Endothelial cell (in vitro differentiated cells): ENCODE measurements around the gene LARGE1. TPM values are rescaled to one million over a fixed set of nuclear protein-coding genes. Genes with fewer than 3 reads are reported as not detected.
A peak's percentile ranks its signal among the peaks of the same experiment; 100 is the strongest.

Source experiments
- DNase-seq: peaks from one replicate; pipeline ENCODE4 v3.0.0; 2021; ENCODE audit warnings: low spot score
- H3K27ac Mint-ChIP-seq: one replicate; pipeline ENCODE4 v1.8.0; 2021; ENCODE audit warnings: mixed read lengths, inconsistent platforms; ENCODE audit not compliant: unreplicated experiment
- H3K27me3 Mint-ChIP-seq: one replicate; pipeline ENCODE4 v1.8.0; 2021; ENCODE audit warnings: mild to moderate bottlenecking, moderate library complexity, mixed read lengths, inconsistent platforms; ENCODE audit not compliant: unreplicated experiment
- H3K36me3 Mint-ChIP-seq: one replicate; pipeline ENCODE4 v1.8.0; 2021; ENCODE audit warnings: mild to moderate bottlenecking, low read depth, mixed read lengths, inconsistent platforms; ENCODE audit not compliant: unreplicated experiment
- H3K4me1 Mint-ChIP-seq: one replicate; pipeline ENCODE4 v1.8.0; 2021; ENCODE audit warnings: mild to moderate bottlenecking, mixed read lengths, inconsistent platforms; ENCODE audit not compliant: unreplicated experiment
- H3K4me3 Mint-ChIP-seq: one replicate; pipeline ENCODE4 v1.8.0; 2021; ENCODE audit warnings: mild to moderate bottlenecking, mixed read lengths, inconsistent platforms; ENCODE audit not compliant: unreplicated experiment
- H3K9me3 Mint-ChIP-seq: one replicate; pipeline ENCODE4 v1.8.0; 2021; ENCODE audit warnings: mixed read lengths, inconsistent platforms; ENCODE audit not compliant: unreplicated experiment
- total RNA-seq: library from RNA; stranded (reverse); fragmentation: NEBNext Ultra II Directional; extraction: Animal tissue kit (Norgen Biotek cat#: 25700); gene quantifications from one replicate; pipeline ENCODE4 v1.2.1, GENCODE V29; 2021; ENCODE audit not compliant: unreplicated experiment
- TF ChIP-seq, protein P1 (sequence below): fragments of 200-600 bp; sonication (generic); IDR thresholded peaks from one replicate; pipeline ENCODE4 v1.5.0; 2021; ENCODE audit warnings: antibody characterized with exemption; ENCODE audit not compliant: unreplicated experiment

The LARGE1 gene
- total RNA-seq, 1 donor from 2014 or later = 25.4 TPM

DNA sequence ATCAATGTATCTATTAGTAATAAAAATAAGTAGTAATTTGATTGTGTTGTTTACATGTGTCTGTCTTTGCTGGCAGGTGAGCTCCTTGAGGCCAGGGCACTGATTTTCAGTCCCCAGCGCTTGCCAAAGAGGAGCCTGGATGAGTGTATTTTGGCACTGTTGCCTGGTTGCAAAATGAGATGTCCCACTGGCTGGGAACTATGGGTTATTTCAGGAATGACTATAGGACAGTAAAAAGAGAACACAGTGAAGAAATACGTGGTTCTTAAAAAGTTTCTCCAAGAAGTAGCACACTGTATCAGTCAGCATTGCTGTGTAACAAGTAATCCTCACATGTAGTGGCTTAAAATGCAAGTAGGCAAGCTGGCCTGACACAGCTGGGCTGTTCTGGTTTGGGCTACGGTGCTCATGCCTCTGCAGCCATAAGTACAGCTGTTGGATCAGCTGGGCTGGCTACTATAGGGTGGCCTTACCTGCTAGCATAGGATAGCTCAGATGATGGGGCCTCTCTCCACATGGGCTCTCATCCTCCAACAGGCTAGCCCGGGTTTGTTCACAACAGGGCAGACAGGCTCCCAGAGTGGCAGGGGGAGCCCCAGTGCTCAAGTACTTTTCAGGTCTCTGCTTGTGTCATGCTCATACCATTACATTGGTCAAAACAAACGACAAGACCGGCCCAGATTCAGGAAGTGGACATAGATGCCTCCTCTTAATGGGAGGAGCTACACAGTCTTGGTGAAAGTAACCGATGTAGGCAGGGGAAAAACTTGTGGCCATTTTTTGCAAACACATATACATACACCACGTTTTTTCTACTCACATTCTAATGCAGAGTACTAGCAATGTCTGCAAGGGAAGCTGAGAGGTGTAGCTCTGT is 399.1 kb downstream of the LARGE1 start:
- Mint-ChIP-seq H3K4me1 (peaks cover 4% of the 10 kb centered on the region), H3K4me3 (no peak overlapping the region), H3K9me3 (no peaks in the 10 kb centered on the region), H3K36me3 (no peaks in the 10 kb centered on the region), H3K27me3 (no peaks in the 10 kb centered on the region), H3K27ac (no peak overlapping the region)
- no peak for DNase-seq
- TF ChIP-seq, protein P1, sequence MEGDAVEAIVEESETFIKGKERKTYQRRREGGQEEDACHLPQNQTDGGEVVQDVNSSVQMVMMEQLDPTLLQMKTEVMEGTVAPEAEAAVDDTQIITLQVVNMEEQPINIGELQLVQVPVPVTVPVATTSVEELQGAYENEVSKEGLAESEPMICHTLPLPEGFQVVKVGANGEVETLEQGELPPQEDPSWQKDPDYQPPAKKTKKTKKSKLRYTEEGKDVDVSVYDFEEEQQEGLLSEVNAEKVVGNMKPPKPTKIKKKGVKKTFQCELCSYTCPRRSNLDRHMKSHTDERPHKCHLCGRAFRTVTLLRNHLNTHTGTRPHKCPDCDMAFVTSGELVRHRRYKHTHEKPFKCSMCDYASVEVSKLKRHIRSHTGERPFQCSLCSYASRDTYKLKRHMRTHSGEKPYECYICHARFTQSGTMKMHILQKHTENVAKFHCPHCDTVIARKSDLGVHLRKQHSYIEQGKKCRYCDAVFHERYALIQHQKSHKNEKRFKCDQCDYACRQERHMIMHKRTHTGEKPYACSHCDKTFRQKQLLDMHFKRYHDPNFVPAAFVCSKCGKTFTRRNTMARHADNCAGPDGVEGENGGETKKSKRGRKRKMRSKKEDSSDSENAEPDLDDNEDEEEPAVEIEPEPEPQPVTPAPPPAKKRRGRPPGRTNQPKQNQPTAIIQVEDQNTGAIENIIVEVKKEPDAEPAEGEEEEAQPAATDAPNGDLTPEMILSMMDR = no peak

DNA sequence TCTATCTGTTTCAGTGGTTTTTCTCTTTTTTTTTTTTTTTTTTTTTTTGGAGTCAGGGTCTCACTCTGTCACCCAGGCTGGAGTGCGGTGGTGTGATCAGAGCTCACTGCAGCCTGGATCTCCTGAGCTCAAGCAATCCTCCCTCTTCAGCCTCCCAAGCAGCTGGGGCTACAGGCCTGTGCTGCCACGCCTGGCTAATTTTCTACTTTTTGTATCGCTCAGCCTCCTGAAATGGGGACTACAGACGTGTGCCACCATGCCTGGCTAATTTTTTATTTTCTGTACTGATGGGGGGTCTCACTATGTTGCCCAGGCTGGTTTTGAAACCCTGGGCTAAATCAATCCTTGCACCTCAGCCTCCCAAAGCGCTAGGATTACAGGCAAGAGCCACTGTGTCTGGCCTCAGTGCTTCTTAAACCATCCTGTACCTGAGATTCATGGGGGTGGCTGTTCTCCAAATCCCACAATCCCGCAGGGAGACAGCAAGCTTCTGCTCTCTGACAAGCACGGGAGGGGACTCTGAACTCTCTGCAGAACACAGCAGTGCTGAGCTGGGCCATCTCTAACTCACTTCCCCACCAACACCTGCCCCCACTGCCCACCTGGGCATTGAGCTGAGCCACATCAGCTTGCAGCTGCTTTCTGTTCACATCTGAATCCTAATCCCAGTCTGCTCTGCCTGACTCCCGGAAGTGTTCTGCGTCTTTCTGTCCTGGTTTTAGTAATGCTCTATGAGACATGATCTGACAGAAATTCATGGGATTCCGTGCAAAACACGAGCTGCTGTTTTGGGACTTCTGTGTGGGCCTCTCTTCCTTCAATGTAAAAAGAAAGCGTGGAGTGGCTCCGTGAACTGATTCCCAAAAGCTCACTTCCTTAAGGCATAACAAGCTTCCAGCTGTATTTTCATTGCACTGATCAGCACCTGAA is 400.0 kb downstream of the LARGE1 start:
- no peaks in the 10 kb centered on the region for H3K36me3 Mint-ChIP-seq
- peaks cover 4% of the 10 kb centered on the region for H3K4me1 Mint-ChIP-seq
- no peaks in the 10 kb centered on the region for H3K9me3 Mint-ChIP-seq
- TF ChIP-seq, protein P1 = no peak
- no peak overlapping the region for H3K27ac Mint-ChIP-seq
- H3K27me3 Mint-ChIP-seq = no peaks in the 10 kb centered on the region
- H3K4me3 Mint-ChIP-seq = no peak overlapping the region
- DNase-seq = no peak

DNA sequence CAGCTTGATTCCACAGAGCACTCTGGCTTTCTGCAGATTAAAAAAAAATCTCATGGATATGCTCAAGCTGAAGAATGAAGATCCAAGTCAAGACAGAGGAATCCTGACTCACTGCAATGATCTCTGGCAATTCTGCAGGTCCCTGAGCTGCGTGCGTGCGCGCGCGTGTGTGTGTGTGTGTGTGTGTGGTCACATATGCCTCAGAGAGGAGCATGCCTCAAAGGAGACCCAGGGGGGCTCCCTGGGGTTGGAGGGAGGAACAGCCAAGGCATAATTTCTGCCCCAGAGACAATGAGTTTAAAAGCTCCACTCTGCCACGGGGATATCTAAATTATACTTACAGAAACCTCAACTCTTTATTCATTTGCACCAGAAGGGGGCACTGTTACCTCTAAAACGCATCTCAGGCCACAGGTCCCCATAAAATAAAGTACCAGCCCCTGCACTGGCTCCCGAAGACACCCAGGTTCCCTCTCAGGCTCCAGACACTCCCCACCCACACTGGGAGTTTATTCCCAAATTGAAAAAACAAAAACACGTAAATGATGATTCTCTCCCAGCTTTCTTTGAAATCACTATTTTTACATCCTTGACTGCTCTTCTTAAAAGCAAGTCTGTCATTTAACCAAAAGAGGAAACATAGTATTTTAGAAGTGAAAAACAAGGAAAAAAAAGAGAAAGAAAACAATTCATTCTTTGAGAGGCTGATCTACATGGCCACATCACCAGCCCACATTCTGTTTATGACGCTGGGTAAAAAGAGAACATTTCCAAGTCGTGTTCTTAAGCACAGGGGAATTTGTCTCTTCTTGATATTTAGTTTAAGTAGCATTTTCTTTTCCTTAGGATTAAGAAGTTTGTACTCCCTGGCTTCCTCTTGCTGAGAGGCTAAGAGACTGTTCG is 401.0 kb downstream of the LARGE1 start:
- no peaks in the 10 kb centered on the region for H3K36me3 Mint-ChIP-seq
- DNase-seq = peak; percentile 46
- H3K9me3 Mint-ChIP-seq = no peaks in the 10 kb centered on the region
- H3K4me1 Mint-ChIP-seq = no peaks in the 10 kb centered on the region
- H3K27me3 Mint-ChIP-seq = no peaks in the 10 kb centered on the region
- H3K4me3 Mint-ChIP-seq = no peak overlapping the region
- TF ChIP-seq, protein P1 = peak; percentile 64
- H3K27ac Mint-ChIP-seq = no peak overlapping the region

DNA sequence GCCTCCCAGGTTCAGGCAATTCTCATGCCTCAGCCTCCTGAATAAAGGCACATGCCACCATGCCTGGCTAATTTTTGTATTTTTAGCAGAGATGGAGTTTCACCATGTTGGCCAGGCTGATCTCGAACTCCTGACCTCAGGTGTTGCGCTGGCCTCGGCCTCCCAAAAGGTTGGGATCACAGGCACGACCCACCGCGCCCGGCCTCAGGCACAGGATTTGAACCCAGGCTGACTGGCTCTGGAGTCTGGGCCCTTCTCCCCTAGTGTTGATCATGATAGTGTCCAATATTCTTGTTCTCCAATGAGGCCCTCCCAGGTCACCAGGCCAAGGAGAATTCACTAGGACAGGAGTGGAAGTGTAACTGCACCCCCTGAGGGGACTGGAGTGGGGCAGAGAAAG is 401.9 kb downstream of the LARGE1 start:
- H3K9me3 Mint-ChIP-seq = no peaks in the 10 kb centered on the region
- H3K27ac Mint-ChIP-seq = no peak overlapping the region
- no peak for DNase-seq
- H3K36me3 Mint-ChIP-seq = no peaks in the 10 kb centered on the region
- no peak overlapping the region for H3K4me3 Mint-ChIP-seq
- no peaks in the 10 kb centered on the region for H3K27me3 Mint-ChIP-seq
- TF ChIP-seq, protein P1 = no peak
- no peaks in the 10 kb centered on the region for H3K4me1 Mint-ChIP-seq
